DND-41 (cell line): ENCODE data around the gene SMIM17.
A peak's percentile ranks its signal among the peaks of the same experiment; 100 is the strongest.

Source experiments
- ATAC-seq: fragments of 200-7000 bp; cut with Tn5 transposase; 3 replicates; pipeline ENCODE4 v1.9.1; 2021; ENCODE audit warnings: low read depth; ENCODE audit not compliant: insufficient read depth
- DNase-seq: peaks from one replicate; pipeline ENCODE4 v3.0.0-alpha.2; 2020
- H2AFZ ChIP-seq: 2 replicates; pipeline ENCODE4 v1.6.0; 2012; ENCODE audit warnings: low read depth, low read length
- H3K27ac ChIP-seq: 2 replicates; pipeline ENCODE4 v1.5.1; 2012; ENCODE audit warnings: low read length, inconsistent platforms
- H3K27me3 ChIP-seq: fragments of 200-600 bp; sonication (generic); 2 replicates; pipeline ENCODE4 v1.6.0; 2012; ENCODE audit warnings: low read length, mild to moderate bottlenecking, inconsistent platforms; ENCODE audit not compliant: insufficient read depth, poor library complexity
- H3K36me3 ChIP-seq: 2 replicates; pipeline ENCODE4 v1.5.1; 2012; ENCODE audit warnings: low read length, inconsistent platforms; ENCODE audit not compliant: insufficient read depth
- H3K4me1 ChIP-seq: 2 replicates; pipeline ENCODE4 v1.5.1; 2012; ENCODE audit warnings: mild to moderate bottlenecking, low read length; ENCODE audit not compliant: insufficient read depth
- H3K4me2 ChIP-seq: 2 replicates; pipeline ENCODE4 v1.6.0; 2012; ENCODE audit warnings: mild to moderate bottlenecking, moderate library complexity, low read length, inconsistent platforms; ENCODE audit not compliant: insufficient read depth
- H3K4me3 ChIP-seq, 2 experiments: fragments of 200-600 bp in 1 of 2; shearing (Covaris generic) in 1 of 2; 2 replicates each; pipeline ENCODE4 v1.5.1; 2012 to 2016; ENCODE audit warnings: inconsistent platforms in 2 of 2, low read length in 2 of 2, mild to moderate bottlenecking in 2 of 2, low read depth in 1 of 2, moderate library complexity in 1 of 2
- H3K79me2 ChIP-seq: 2 replicates; pipeline ENCODE4 v1.6.0; 2012; ENCODE audit warnings: low read length, inconsistent platforms; ENCODE audit not compliant: insufficient read depth
- H3K9ac ChIP-seq: 2 replicates; pipeline ENCODE4 v1.6.0; 2012; ENCODE audit warnings: low read depth, mild to moderate bottlenecking, inconsistent platforms, low read length, moderate library complexity
- H3K9me3 ChIP-seq: 2 replicates; pipeline ENCODE4 v1.5.1; 2012; ENCODE audit warnings: low read length, moderate library complexity, mild to moderate bottlenecking, inconsistent platforms; ENCODE audit not compliant: insufficient read depth, severe bottlenecking
- H4K20me1 ChIP-seq: 2 replicates; pipeline ENCODE4 v1.6.0; 2012; ENCODE audit warnings: low read length; ENCODE audit not compliant: insufficient read depth
- CTCF ChIP-seq: IDR thresholded peaks from 2 replicates; pipeline ENCODE4 v1.5.1; 2012; ENCODE audit warnings: borderline replicate concordance, low read length, moderate library complexity, mild to moderate bottlenecking; ENCODE audit not compliant: poor library complexity, severe bottlenecking; ENCODE audit errors: extremely low read depth
- EZH2 ChIP-seq: IDR thresholded peaks from 3 replicates; pipeline ENCODE4 v1.6.1; 2012; ENCODE audit warnings: borderline replicate concordance, low read depth, mild to moderate bottlenecking, moderate library complexity, low read length, inconsistent platforms; ENCODE audit not compliant: severe bottlenecking

The SMIM17 gene

GRCh38 chr19:56701895-56702294 is 58.9 kb downstream of the SMIM17 start:
- H3K79me2 ChIP-seq, result no peaks in the 10 kb centered on the region
- H3K36me3 ChIP-seq, result no peaks in the 10 kb centered on the region
- TF ChIP-seq CTCF, result no peak
- no peak for TF ChIP-seq EZH2
- H3K27me3 ChIP-seq, result no peaks in the 10 kb centered on the region
- no peaks in the 10 kb centered on the region for H3K9me3 ChIP-seq
- H3K4me2 ChIP-seq, result no peak overlapping the region
- H3K4me3 ChIP-seq, result no peak overlapping the region
- H3K9ac ChIP-seq, result no peak overlapping the region
- H2AFZ ChIP-seq, result no peak overlapping the region
- H3K27ac ChIP-seq, result no peak overlapping the region
- ATAC-seq, result no peak
- H4K20me1 ChIP-seq, result no peaks in the 10 kb centered on the region
- DNase-seq, result no peak
- no peaks in the 10 kb centered on the region for H3K4me1 ChIP-seq

GRCh38 chr19:56705939-56706338 is 63.0 kb downstream of the SMIM17 start:
- no peaks in the 10 kb centered on the region for H3K4me1 ChIP-seq
- H4K20me1 ChIP-seq, result no peaks in the 10 kb centered on the region
- no peak overlapping the region for H3K9ac ChIP-seq
- H3K4me3 ChIP-seq, result no peak overlapping the region
- H3K4me2 ChIP-seq, result no peak overlapping the region
- ATAC-seq, result no peak
- H3K79me2 ChIP-seq, result no peaks in the 10 kb centered on the region
- no peak overlapping the region for H3K27ac ChIP-seq
- H3K27me3 ChIP-seq, result no peaks in the 10 kb centered on the region
- peak; percentile 16 for DNase-seq
- no peaks in the 10 kb centered on the region for H3K36me3 ChIP-seq
- no peak overlapping the region for H2AFZ ChIP-seq
- no peaks in the 10 kb centered on the region for H3K9me3 ChIP-seq
- TF ChIP-seq EZH2, result no peak
- no peak for TF ChIP-seq CTCF
